SHP77 treated with DMSO at 0.1 percent for 48 hours (cell line): ENCODE results near the gene ANXA1.
"Not testable (repeated sequence)": the region's sequence is repeated elsewhere in the genome, so short reads cannot be mapped to it uniquely, and the experiment has no call there.

ENCODE experiments used
- DNase-seq: peaks from one replicate; lab custom pipeline; 2025; lab: John Stamatoyannopoulos, UW

The ANXA1 gene

GRCh38 chr9:73151653-73152542, at the start of gene ANXA1:
Gene ANXA1, plus strand, starts transcription at chr9:73151865. Its CDS starts 6,671 bp downstream, at chr9:73158536.
- no peak for DNase-seq

GRCh38 chr9:73104342-73104741, 47.3 kb upstream of the ANXA1 start:
- DNase-seq: no peak

- no peak for DNase-seq
Observed at GRCh38 chr9:73104921-73105320, 46.7 kb upstream of the ANXA1 start.

- not testable (repeated sequence) for DNase-seq
Observed at GRCh38 chr9:73107489-73108069, 44.1 kb upstream of the ANXA1 start.

GRCh38 chr9:73114058-73114457, 37.6 kb upstream of the ANXA1 start:
- no peak for DNase-seq

- DNase-seq: no peak
Observed at GRCh38 chr9:73114958-73115357, 36.7 kb upstream of the ANXA1 start.

GRCh38 chr9:73116031-73116430, 35.6 kb upstream of the ANXA1 start:
- no peak for DNase-seq

GRCh38 chr9:73116880-73117279, 34.8 kb upstream of the ANXA1 start:
- no peak for DNase-seq

- DNase-seq: no peak
Observed at GRCh38 chr9:73118286-73118685, 33.4 kb upstream of the ANXA1 start.

GRCh38 chr9:73118898-73119554, 32.6 kb upstream of the ANXA1 start:
- no peak for DNase-seq

GRCh38 chr9:73121375-73121935, 30.2 kb upstream of the ANXA1 start:
- no peak for DNase-seq

- DNase-seq: no peak
Observed at GRCh38 chr9:73125651-73126050, 26.0 kb upstream of the ANXA1 start.

GRCh38 chr9:73129941-73130685, 21.6 kb upstream of the ANXA1 start:
- DNase-seq: no peak

- no peak for DNase-seq
Observed at GRCh38 chr9:73131461-73131860, 20.2 kb upstream of the ANXA1 start.

- DNase-seq: peak; percentile 3
Observed at GRCh38 chr9:73132034-73132776, 19.5 kb upstream of the ANXA1 start.

GRCh38 chr9:73133022-73133651, 18.5 kb upstream of the ANXA1 start:
- no peak for DNase-seq

GRCh38 chr9:73133921-73134407, 17.7 kb upstream of the ANXA1 start:
- DNase-seq: no peak

GRCh38 chr9:73135394-73135793, 16.3 kb upstream of the ANXA1 start:
- no peak for DNase-seq

GRCh38 chr9:73137286-73137899, 14.3 kb upstream of the ANXA1 start:
- DNase-seq: no peak

GRCh38 chr9:73137914-73138313, 13.8 kb upstream of the ANXA1 start:
- no peak for DNase-seq
